CD4-positive, alpha-beta T cell treated with Interleukin-6 for 4 hours (primary cell): Measurements from ENCODE around the gene FCAMR.

Experiments
- DNase-seq: peaks from one replicate; pipeline ENCODE4 v3.0.0-alpha.2; 2020; ENCODE audit warnings: mixed read lengths

Gene FCAMR

GRCh38 chr1:206992790-206993189 lies 22.5 kb upstream of the FCAMR start:
- no peak for DNase-seq

DNA sequence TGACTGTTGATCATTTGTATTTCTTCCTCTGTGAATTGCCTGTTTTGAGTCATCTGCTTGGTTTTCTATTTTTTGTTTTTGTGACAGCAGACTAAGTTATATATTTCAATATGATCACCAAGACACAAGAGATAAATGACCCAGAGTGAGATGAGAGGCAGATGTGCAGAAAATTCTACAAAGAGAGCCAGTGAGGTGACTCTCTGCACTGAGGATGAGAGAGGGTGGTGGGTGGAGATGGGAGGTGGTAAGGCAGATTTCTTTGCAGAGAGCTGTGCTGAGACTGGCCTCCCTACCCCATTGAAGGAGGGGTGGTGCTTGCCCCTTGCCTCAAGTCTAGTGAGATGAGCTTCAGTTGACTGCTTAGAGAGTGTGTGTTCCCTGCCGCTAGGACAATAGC lies 17.6 kb upstream of the FCAMR start:
- DNase-seq = no peak

DNA sequence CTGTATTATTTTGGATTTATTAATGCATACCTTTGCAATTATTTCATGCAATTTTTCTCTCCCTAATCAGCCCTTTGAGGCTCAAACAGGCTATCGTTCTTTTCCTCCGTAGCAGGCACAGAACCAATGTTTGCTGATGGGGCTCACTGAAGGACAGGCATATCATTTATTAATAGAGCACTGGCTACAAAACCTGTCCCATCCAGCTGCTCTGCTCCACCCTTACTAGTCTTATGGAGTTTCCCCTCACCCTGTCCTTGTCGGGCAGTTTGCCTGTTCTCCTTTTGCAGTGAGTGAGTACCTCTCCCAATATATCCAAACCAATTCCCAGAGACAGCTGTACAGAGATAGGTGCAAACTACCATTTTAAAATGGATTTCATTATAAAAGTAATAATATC lies 16.6 kb upstream of the FCAMR start:
- DNase-seq = no peak

DNA sequence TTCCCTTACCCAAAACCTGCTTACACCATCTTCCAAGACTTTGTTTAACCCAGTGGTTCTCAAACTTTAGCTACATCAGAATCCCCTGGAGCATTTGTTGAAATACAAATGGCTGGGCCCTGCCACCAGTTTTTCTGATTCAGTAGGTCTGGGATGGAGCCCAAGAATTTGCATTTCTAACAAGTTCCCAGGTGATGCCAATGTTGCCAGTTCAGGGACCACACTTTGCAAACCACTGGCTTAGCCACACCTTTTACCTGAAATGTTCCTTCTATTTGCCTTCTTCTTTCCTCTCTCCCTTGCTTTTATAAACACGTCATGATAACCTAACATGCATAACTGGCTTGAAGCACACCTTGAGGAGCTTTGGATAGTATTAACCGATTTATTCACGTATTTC lies 16.1 kb upstream of the FCAMR start:
- DNase-seq = no peak

DNA sequence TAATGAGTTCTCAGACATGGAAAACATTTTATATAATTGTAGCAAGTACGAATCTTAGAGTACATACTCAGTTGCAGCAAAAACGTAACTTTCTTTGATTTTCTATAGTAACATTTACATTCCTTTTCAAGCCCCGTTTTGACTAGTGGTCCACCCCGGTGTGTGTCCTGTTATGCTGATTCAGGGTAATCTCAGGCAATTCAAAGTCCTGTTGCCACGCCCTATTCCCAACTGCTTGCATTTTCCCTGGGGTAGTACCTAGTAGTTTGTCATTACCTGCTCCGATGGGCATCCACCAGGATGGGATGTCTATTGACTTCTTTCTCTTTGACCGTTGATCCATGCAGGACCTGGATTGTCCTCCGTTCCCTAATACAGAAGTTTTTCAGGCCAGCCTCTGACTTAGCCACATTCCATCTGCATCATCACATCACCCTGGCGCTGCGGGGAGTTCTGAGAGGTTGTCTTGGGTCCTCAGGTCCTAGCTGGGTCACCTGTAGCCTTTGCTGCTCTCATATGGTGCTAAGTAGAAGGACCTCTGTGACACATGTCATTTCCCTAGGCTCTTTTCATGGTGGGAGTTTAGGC lies 15.0 kb upstream of the FCAMR start:
- no peak for DNase-seq

DNA sequence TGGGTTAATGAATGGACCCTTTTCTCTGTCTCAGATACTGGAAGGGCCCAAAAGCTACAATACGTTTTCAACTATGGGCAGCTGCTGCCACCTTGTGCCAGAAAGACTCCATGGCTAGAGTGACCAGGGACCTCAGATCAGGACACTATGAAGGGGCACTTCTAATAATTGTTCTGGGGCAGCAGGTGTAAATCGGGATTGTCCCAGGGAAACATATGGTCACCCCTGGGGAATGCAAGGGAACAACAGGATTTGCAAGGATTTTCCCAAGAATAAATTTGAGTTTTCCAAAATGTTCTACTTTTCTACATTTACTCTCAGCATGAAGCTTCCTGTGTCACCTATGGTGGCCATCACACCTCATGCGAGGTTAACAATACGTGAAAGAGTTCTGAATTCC lies 12.0 kb upstream of the FCAMR start:
- DNase-seq = peak; percentile 70

- DNase-seq = no peak
These were observed 9.3 kb upstream of the FCAMR start for GRCh38 chr1:206979379-206980043.

DNA sequence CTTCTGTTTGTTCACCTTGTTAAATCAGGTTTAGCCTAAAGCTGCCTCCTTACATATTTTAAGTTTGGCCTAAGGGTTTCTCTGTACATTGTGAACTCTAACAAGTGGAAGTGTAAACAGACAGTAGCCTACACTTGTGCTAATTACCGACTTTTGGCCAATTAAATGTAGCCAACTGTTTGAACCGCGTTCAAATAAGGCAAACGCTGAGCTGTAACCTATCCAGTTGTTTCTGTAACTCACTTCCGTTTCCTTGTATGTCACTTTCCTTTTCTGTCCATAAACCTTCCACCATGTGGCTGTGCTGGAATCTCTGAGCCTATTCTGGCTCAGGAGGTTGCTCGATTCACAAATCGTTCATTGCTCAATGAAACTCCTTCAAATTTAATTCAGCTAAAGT lies 8.0 kb upstream of the FCAMR start:
- DNase-seq = no peak

- no peak for DNase-seq
These were observed 5.0 kb upstream of the FCAMR start for GRCh38 chr1:206975306-206975705.

DNA sequence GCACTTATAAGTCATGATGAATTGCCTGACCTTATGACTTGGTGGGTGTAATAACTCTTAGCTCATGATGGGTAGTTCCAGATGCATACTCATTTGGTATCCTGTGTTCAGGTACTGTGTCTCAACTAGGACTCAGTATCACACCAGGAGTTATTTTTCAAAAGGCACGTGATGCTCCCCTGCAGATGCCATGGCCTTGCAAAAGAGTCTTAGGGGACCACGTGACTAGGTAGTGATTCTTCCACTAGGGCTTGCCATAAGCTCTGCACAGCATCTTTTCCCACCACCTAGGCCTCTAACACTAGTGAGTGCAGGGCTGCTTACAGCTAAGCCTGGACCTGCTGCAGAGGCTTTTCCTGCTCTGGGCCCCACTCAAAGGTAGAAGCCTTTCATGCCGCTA lies 3.9 kb upstream of the FCAMR start:
- DNase-seq = no peak

GRCh38 chr1:206972728-206973127 lies 2.5 kb upstream of the FCAMR start:
- no peak for DNase-seq

GRCh38 chr1:206971029-206971655 lies 882 bp upstream of the FCAMR start:
- DNase-seq = no peak

DNA sequence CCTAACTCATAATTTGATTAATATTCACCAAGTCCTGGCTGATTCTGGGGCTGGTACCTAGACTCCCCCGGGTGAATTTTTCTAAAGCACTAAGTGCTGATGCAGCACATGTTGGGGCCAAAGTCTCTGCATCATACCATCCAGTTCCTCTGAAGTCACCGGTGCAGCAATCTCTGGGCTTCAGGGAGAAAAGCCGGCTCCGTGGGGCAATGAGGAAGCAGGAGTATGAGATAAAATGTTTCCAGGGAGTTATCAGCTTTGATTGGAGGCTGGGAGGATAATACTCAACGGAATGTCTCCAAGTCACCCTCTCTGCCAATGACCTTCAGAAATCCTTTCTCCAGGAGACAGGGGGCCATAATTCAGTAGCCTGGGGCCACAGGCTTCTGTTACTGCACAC lies 1.2 kb downstream of the FCAMR start:
- no peak for DNase-seq

DNA sequence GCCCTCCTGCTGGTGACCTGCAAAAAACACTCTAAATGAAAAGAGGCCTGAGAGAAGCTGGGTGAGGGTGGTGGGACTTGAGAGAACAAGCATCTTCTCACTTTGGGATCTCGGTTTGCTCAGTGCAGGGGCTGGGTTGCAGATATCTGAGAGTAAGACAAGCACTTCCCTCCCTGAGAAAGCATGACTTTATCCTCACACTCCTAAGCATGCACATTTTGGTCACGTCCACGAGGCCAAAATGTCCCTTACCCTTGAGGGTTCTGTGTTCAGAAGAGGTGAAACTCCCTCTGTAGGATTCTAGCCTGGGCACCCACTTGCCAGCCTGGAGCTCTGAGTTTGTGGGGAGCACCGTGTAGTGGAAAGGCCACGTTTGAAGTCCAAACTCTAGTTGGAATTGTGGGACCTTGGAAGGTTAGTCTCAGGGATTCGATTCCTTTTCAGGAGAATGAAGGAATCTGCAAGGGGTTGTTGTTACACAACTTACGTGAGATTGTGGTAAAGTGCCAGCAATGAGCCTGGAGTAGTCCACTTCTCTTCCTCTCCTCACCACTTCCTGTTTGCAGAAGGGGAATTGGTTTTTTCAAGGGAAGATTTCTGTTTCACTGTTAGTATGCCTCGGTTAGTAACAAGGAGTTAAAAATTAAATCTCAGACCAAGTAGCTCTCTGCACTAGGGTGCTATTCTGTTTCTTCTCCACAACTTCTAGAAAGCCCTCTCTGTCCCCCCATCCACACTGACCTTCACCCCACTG lies 3.0 kb downstream of the FCAMR start:
- peak; percentile 11 for DNase-seq

DNA sequence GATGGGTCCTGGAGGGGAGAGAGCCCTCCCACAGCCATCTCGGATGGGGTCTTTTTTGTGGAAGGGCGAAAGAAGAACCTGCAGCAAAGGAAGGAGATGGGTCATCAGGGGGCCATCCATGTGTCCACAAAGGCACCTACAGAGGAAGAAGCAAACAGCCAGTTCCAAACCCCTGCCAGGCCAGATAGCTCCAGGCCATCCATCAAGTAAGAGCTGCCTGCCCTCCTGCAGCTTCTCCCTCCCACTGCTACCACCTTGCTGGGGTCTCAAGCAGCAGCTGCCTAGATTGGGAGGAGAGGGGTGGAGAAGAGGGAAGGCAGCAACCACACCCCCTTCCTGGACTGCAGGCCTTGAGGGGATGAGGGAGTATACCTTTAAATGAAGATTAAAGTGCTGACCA lies 4.5 kb downstream of the FCAMR start:
- no peak for DNase-seq

GRCh38 chr1:206963740-206964139 lies 6.5 kb downstream of the FCAMR start:
- DNase-seq = no peak

DNA sequence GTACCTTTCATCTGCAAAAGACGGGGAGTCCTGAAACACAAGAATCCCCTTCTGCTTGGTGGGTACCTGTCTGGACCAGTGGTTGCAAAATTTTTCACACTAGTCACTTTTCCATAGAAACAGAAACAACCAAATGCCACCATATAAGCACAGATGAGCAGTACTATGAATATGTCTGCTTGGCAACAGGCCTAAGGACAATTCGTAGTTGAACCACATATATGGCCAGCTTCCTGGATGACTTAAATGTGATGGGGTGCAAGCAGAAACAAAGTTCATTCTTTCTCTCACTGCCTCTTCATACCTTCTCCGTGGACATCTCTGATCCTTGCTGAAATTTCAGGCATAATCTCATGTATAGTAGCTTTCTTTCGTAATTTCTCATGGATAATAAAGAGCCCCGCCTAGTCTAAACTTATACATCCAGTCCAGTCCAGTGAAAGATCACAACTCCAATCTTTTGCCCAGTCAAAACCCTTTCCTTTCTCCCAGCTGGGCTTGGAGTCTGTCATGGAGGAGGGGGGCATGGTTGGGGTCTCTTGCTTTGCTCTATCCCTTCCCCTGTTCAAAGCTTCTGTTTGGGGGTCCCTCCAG lies 7.0 kb downstream of the FCAMR start:
- DNase-seq = no peak

- peak; percentile 13 for DNase-seq
These were observed 8.0 kb downstream of the FCAMR start for GRCh38 chr1:206962272-206962671.

GRCh38 chr1:206961668-206962067 lies 8.6 kb downstream of the FCAMR start:
- no peak for DNase-seq

- DNase-seq = no peak
These were observed 9.4 kb downstream of the FCAMR start for GRCh38 chr1:206960676-206961386.

- no peak for DNase-seq
These were observed 12.1 kb downstream of the FCAMR start for GRCh38 chr1:206958144-206958543.

- no peak for DNase-seq
These were observed 12.6 kb downstream of the FCAMR start for GRCh38 chr1:206957639-206958038.
